ENCODE data around the gene GNG10.
"Not testable (repeated sequence)": the region's sequence is repeated elsewhere in the genome, so short reads cannot be mapped to it uniquely, and the experiment has no call there.

GNG10 gene

DNA sequence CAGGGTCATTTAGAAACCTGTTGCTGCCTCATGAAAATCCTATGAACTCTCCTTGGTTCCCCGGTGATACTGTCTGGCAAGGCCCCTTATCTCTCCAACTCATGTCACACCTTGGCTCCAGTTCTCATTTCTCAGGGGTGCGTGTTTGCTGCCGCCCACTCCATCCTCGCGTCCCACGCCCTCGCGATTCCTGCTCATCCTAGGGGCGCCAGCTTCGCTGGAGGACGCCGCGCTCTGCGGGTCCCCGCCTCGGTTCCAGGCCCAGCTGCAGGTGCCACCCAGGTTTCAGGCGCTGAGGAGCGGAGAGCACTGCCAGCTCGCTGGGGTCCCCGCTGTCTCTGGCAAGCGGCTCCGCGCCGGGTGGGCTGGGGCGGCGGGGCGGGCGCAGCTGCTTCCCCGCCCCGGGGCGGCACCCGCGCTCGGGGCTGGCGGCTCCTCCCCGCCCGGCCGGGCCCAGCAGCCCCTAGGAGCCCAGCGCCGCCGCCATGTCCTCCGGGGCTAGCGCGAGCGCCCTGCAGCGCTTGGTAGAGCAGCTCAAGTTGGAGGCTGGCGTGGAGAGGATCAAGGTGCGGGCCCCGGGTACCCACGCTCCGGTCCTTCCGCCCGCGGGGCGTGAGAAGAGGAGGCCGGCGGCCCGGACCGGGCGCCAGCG lies at the start of gene GNG10:
GNG10 (plus strand) TSS at position 456 of the 652 bp plus-strand sequence; CDS start at position 486, 30 bp downstream.
- no peak for DNase-seq

DNA sequence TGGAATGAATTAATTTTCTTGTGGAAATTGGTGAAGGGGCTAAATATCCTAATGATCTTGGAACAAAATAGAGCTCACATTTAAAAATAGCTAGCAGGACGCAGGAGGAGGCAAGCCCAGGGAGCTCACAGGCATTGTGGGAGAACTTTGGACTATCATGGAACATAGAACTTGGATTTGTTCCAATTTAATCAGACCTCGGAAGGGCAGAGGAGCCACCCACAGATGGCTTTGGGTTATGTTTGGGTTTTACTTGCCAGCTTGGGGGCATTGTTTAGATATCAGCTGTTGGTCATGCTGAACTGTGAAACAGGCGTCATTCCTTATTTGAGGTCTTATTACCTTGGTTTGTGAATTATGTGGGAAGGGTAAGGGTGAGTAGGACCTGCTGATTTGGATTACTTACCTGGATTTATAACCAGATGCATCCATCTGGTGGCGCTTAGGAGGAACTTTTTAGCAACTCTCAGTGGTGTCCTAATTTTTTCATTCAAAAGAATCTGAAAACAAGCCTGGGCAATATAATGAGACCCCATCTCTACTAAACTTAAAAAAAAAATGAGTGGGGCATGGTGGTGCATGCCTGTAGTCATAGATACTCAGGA lies 47.9 kb upstream of the GNG10 start:
- no peak for DNase-seq

DNA sequence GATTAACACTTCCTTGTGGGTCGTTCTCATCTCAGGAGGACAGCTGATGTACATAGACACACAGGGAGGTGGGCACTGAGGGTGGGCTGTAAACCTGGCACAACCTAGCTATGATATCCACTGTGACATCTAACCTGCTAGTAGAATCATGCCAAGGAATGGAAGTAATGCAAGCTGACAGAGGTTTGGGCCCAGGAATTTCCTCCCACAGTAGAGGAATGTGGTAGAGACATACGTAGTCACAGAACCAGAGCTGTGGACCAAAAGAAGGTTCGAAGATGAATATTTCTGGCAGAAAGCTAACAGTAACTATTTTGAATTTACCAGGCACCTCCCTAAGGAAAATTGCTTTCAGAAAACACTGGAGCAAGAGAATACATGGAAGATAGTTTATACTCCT lies 45.5 kb upstream of the GNG10 start:
- DNase-seq = no peak

DNA sequence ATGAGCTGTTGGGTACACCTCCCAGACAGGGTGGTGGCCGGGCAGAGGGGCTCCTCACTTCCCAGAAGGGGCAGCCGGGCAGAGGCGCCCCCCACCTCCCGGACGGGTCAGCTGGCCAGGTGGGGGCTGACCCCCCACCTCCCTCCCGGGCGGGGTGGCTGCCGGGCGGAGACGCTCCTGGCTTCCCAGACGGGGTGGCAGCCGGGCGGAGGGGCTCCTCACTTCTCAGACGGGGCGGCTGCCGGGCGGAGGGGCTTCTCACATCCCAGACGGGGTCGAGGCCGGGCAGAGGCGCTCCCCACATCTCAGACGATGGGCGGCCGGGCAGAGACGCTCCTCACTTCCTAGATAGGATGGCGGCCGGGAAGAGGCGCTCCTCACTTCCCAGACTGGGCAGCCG lies 44.1 kb upstream of the GNG10 start:
- not testable (repeated sequence) for DNase-seq

DNA sequence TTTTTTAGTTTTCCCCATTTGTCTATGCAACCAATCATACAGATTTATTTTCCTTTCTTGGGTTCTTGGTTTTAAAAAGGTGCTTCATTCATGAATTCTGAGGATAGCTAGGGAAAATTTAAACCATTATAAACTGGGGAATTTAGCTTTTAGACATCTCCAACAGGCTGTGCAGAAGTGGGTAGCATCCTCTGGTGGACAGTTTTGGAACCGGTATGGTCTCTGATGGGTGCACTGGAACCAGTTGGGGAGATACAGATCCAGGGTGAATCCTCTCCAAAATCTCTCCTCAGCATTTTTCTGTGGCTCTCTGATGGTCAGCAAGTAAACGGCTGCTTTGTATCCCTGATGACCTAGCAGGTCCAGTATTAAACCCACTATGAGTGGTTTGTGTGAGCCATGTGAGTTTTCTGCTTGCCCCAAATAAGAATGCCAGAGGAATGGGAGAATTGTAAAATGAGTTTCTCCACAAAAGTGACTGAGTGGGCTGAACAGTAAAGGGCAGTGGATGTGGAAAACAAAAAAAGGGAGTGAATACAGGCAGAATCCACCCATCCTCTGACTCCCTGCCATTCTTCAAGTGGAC lies 39.4 kb upstream of the GNG10 start:
- DNase-seq = no peak

DNA sequence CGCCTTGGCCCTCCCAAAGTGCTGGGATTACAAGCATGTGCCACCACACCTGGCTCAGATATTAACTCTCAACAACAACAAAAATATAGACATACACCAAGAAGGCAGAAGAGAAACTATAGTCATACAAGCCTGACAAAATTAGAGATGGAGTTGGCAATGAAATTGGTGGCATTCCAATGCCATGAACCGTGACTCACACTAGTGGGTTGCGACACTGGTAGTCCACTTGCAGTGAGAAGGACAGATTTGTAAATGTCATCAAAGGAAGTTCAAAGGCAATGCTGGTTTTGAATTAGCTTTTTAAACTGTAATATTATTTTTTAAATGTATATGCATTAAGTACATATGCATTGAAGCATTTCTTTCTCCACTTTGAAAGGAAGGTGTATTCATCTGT lies 38.8 kb upstream of the GNG10 start:
- DNase-seq = no peak

DNA sequence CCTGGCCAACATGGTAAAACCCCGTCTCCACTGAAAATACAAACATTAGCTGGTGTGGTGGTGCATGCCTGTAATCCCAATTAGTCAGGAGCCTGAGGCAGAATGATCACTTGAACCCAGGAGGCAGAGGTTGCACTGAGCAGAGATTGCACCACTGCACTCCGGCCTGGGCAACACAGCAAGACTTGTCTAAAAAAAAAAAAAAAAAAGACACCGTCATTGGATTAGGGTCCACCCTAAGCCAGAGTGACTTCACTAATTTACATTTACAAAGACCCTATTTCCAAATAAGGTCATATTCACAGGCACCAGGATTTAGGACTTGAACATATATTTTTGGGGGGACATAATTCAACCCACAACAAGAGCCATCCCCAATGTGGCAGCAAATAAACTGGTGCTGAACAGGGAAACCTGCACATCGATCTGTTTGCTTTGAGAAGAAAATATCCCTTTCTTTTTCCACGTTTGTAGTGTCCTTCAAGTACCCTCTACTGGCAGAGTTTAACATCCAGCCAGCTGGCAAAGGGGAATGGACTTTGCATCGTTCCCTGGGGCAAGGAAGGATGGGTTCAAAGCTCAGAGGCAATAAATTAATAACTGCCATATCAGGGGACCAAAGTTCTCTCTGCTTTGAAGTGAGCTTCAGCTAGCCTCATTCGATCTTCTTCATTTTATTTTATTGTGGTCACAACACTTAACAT lies 34.0 kb upstream of the GNG10 start:
- no peak for DNase-seq

DNA sequence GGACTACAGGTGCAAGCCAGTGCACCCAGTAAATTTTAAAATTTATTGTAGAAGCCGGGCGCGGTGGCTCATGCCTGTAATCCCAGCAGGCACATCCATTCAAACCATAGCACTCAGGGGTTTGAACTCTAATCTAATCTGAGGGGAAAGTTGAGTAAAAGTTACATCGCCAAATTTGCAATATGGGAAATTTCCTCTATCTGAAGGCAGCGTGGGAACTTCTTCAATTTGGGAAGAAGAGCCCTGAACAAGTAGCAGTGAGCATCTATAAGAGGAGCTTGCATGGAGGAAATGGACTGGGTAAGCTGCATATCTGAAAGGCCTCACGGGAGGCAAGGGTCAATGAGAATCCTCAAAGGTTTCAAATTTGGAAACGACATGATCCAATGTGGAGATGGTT lies 33.0 kb upstream of the GNG10 start:
- no peak for DNase-seq

DNA sequence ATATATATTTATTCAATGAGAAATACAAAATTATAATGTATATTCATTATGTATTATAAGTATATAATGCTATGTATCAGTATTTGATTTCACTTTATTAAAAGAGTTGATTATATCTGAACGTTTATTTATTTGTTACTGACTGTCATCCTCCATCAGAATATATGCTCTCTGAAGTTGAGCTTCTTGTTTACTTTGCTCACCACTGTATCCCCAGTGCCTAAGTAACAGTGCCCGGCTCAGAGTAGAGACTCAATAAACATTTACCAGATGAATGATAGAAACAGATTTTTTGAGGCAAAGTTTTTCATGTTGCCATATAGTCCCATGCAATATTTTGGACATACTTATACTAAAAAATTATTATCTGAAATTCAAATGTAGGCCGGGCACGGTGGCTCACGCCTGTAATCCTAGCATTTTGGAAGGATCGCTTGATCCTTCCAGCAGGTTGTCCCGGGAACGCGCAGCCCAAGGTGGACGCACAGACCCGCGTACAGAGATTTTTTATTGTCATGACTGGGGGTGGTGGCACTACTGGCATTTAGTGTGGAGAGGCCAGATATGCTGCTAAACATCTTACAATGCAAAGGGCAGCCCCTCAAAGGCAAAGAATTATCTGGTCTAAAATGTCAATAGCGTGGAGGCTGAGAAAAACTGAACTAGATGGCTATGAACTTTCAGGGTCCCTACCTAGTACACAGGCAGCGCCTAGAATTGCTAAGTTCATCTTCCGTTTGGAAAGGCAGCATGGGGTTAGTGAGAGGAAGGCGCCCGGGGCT lies 31.0 kb upstream of the GNG10 start:
- DNase-seq = no peak

DNA sequence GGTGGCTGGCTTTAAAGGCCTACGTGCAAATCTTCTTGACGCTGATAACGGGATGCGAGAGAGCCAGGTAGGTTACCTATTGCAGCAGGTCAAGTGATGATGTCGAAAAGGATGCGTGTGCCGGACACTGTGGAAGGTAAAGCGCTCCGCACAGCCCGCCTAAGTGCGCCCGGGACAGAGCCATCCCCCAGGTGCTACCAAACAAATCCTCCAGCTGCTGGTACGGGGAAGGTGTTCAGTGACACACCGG lies 30.5 kb upstream of the GNG10 start:
- DNase-seq = no peak

DNA sequence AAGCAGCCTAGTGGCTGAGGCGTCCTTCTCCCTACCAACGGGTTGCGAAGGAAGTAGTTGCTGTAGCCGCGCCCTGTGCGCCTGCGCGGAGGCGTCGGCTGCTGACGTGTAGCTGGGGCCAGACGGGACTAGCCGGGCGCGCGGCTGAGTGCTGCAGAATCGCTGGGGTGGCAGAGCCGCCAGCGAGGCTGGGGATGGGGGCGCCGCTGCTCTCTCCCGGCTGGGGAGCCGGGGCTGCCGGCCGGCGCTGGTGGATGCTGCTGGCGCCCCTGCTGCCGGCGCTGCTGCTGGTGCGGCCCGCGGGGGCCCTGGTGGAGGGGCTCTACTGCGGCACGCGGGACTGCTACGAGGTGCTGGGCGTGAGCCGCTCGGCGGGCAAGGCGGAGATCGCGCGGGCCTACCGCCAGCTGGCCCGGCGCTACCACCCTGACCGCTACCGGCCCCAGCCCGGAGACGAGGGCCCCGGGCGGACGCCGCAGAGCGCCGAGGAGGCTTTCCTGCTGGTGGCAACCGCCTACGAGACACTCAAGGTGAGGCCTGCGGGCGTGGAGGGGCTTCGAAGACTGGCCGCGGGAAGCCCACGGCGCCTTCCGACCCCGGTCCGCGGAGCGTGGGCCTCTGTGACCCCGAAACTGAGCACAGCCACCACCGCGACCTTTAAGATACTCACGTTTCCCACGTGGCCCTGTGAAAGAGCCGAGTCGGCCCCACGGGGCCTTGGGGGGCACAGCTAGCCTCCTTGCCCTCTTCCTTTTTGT lies 30.0 kb upstream of the GNG10 start, which contains the start of gene DNAJC25:
DNAJC25 (plus strand) TSS at position 121 of the 758 bp plus-strand sequence; CDS start at position 195, 74 bp downstream.
- DNase-seq = peak; percentile 90

DNA sequence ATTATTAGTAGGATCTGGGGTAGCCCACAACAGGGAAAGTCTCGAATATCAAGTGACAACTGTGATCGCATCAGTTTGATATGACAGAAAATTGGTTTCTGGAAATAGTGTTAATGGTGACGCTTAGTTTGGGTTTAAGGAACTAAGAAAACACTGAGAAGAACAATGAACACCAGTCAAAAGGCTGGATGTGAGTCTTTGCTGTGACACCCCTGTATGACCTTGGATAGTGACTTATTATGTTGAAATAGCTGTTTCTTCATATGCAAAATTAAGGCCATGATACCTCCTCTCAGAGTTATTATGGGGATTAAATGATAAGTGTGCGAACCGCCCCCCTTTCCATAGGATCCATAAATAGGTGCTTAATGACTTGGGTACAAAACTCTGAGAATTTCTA lies 29.3 kb upstream of the GNG10 start:
- DNase-seq = no peak

DNA sequence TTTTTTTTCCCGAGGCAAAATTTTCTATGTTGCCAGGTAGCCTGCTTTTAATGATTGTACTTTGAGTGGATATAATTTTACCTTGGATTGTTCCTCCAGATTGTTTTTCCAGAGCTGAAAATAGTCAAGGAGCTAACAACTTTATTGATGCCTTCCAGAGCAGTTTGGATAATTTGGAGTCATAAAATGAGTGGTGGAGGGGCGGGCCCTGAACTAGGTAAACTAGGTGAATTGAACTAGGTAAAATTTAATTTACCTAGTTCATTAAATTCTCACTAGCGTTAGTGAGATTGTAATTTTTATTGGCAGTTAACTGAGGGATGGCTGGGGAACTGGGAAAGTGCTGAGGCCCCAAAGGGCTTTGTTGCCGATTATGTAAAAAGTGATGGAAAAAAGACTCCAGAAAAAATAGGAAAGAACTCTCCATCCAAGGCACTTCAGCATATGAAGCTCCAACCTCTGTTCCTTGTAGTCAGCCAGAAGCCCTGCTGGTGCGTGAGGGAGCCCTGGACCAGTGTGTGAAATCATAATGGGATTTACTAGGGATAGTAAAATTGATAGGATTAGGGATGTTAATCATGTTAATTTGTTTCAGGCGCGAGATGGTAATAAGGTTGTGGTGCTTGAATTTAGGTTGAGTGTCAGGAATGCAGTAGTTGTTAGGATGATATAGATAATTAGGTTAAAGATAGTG lies 28.6 kb upstream of the GNG10 start:
- DNase-seq = no peak

DNA sequence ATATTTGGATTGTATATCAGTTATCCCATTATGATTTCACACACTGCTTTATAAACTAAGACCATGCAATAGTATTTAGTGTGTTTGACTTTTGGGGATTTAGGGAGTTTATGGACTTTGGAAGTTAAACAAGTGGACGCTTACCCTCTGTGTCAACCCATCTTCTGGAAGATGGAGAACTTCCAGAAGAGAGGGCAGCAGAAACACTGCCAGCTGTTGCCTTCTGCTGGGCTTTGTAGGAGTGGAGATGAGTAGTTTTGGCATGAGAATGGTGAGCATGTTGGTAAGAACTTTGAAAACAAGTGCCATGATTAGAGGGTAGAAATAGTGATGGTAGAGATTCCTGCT lies 28.0 kb upstream of the GNG10 start:
- DNase-seq = no peak

DNA sequence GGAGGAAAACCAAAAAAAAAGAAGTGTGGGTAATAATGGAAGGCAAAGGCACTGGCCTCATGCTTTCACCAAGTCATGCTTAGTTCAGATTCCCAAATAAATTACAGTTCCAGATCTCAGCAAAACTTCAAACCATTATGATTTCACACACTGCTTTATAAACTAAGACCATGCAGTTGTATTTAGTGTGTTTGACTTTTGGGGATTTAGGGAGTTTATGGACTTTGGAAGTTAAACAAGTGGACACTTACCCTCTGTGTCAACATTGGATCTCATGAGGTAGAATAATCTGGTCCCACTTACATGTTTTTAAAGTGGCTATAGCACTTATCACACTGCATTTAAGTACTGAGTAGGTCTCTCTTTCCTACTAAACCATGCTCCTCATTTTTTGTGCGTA lies 26.5 kb upstream of the GNG10 start:
- no peak for DNase-seq

DNA sequence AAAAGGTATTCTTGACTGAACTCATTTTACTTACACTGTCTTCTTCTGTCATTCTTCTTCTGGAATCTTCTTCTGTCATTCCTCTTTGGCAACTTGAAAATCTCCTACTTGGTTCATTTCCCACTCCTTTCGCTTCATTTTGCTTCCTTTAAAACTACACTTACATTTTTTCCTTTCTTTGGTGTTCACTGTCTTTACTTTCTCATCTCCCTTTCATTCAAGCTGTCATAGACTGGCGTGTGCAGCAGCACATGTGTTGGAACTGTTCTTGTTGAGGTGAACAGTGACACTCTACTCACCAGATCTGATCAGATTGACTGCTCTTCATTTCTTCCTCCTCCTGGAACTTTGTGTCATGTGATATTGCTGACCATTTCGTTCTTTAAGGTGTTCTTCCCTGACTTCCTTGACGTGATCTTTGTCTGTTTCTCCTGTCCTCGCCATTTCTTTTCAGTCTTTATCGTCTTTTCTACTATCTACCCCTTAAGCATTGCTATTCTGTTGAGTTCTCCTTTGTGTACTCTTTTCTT lies 23.9 kb upstream of the GNG10 start:
- DNase-seq = no peak

DNA sequence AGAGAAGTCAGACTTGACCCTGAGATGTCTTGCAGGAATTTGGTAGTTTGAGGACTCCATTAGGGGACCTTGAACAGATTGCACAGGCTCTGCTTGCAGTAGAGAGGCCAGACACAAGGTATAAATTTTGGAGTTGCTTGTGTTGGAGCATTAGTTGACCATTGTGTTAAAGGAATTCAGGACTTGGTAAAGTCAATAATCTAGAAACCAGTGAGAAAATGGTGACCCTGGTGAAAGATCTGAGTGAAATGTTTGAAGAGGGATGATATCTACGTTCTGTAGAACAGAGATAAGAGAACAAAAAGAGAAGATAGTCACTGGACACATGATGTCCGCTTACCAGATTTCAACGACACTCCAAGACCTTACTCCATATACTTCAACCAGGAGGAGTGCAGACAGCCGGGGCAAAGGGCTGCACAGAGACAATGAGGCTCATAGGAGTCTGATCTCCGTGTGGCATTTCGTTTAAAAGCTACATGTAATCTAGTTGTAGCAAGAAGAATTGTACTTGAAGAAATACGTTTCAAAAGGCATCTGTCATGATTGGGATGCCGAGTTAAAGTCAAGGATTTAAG lies 17.1 kb upstream of the GNG10 start:
- no peak for DNase-seq

DNA sequence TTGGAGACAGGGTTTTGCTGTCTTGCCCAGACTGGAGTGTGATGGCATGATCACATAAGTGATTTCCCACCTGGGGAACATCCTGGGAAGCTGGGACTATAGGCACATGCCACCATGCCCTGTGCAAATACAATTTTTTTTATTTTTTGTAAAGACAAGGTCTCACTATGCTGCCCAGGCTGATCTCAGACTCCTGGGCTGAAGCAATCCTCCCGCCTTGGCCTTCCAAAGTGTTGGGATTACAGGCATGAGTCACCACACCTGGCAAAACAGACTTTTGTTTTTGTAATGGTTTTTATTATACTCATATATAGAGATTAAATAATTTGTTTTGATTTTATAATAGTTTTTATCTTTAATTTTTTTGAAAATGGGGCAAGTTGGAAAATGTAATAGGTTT lies 15.6 kb upstream of the GNG10 start:
- DNase-seq = no peak

DNA sequence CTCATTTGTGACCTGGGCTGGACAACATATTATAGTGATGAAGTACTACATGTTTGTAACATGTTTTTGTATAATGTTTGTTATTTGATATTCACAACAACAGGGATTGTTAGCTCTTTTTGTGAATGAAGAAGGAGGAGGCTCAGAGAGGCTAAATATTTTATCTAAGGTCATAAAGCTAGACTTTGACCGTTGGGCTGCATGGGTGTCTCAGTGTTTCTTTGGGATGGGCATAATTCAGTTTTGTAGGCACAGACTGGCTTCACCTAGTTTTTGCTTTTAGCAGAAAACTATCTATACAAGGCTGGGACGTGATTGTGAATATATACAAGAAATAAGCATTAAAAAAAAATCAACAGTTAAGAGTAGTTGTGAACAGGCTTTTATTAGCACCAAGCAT lies 15.0 kb upstream of the GNG10 start:
- no peak for DNase-seq

DNA sequence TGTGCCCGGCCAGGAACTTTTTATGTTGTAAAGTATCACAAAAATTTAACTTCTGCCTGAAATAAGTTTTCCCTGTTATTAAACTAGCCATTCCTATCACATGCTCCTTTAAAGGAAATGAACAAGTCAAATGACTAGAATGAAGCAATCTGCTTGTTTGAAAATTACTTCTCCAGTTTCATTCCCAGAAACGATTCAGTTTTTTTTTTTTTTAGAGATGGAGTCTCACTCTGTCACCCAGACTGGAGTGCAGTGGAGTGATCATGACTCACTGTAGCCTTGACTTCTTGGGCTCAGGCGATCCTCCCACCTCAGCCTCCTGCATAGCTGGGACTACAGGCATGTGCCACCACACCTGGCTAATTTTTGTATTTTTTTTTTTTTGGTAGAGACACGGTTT lies 13.3 kb upstream of the GNG10 start:
- DNase-seq = no peak

DNA sequence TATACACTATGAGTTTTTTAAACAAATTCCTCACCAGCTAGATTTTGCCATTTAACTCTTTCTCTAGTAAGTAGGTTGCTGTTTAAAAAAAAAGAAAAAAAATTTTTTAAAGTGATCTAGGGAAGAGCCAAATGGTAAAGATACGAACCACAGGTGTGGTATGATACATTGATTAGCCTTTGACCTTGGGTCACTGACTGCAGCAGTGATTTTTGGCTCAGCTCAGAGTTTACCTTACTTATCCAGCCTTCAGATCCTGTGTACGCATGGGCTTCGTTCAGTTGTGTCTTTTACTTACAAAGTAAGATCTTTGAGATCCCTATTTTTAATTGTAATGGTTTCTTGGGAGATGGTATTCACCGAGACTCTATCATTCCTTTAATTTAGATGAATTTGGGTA lies 12.4 kb upstream of the GNG10 start:
- no peak for DNase-seq

DNA sequence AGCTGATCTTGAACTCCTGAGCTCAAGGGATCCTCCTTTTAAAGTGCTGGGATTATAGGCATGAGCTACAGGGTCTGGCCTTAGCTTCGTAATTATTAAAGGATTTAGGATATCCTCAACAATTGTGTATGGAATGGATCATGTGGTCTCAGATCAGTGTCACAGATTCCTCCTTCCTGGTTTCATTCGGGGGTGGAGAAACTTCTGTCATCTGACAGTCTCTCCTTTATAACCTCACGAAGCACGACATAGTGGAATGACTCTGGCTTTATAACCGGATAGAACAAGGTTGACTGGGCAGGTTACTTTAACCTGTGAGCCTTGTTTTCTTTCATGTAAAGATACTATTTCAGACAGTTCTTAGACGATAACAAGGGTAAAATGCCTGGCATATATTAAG lies 4.4 kb upstream of the GNG10 start:
- no peak for DNase-seq

All from NCI-H1436 treated with DMSO at 0.1 percent for 48 hours (cell line).